Smooth muscle cell (in vitro differentiated cells): Measurements from ENCODE around the gene ASIC2. TPM values are rescaled to one million over a fixed set of nuclear protein-coding genes. Genes with fewer than 3 reads are reported as not detected.

Experiments used
- DNase-seq: peaks from one replicate; lab custom pipeline; 2025; ENCODE audit not compliant: unreplicated experiment; lab: John Stamatoyannopoulos, UW
- H2AFZ ChIP-seq: fragments of 200-600 bp; sonication (generic); 2 replicates; pipeline ENCODE4 v1.6.0; 2016; ENCODE audit warnings: antibody characterized with exemption, low read depth, mild to moderate bottlenecking
- H3F3A ChIP-seq: fragments of 200-600 bp; sonication (generic); 2 replicates; pipeline ENCODE4 v1.6.0; 2017; ENCODE audit warnings: antibody characterized with exemption, low read depth
- H3K27ac ChIP-seq: fragments of 200-600 bp; sonication (generic); 2 replicates; pipeline ENCODE4 v1.5.1; 2016; ENCODE audit warnings: low read depth, mild to moderate bottlenecking
- H3K27me3 ChIP-seq: fragments of 200-600 bp; sonication (generic); 2 replicates; pipeline ENCODE4 v1.6.1; 2016; ENCODE audit warnings: low read depth, mild to moderate bottlenecking
- H3K36me3 ChIP-seq: fragments of 200-600 bp; sonication (generic); 2 replicates; pipeline ENCODE4 v1.5.1; 2016; ENCODE audit warnings: low read depth
- H3K4me1 ChIP-seq: fragments of 200-600 bp; sonication (generic); 2 replicates; pipeline ENCODE4 v1.5.1; 2016; ENCODE audit warnings: low read depth
- H3K4me2 ChIP-seq: fragments of 200-600 bp; sonication (generic); 2 replicates; pipeline ENCODE4 v1.6.0; 2016; ENCODE audit warnings: mild to moderate bottlenecking
- H3K4me3 ChIP-seq: fragments of 200-600 bp; sonication (generic); 2 replicates; pipeline ENCODE4 v1.5.1; 2016; ENCODE audit warnings: mild to moderate bottlenecking
- H3K79me2 ChIP-seq: fragments of 200-600 bp; sonication (generic); 2 replicates; pipeline ENCODE4 v1.6.0; 2016; ENCODE audit warnings: low read depth, mild to moderate bottlenecking
- H3K9ac ChIP-seq: fragments of 200-600 bp; sonication (generic); 2 replicates; pipeline ENCODE4 v1.6.0; 2016; ENCODE audit warnings: low read depth
- H3K9me3 ChIP-seq: fragments of 200-600 bp; sonication (generic); replicated peaks from 2 replicates; pipeline ENCODE4 v1.5.1; 2016; ENCODE audit warnings: low read depth
- H4K20me1 ChIP-seq: fragments of 200-600 bp; sonication (generic); 2 replicates; pipeline ENCODE4 v1.6.0; 2016; ENCODE audit warnings: low read depth
- CTCF ChIP-seq: fragments of 200-600 bp; sonication (generic); IDR thresholded peaks from 2 replicates; pipeline ENCODE4 v1.5.1; 2017; ENCODE audit warnings: borderline replicate concordance, mild to moderate bottlenecking, antibody characterized with exemption; ENCODE audit not compliant: insufficient read depth, poor library complexity, severe bottlenecking
- WGBS: methylation state at CpG from one replicate; pipeline ENCODE4 v1.1.7; 2016; ENCODE audit warnings: low lambda C conversion rate; 5-methylcytosine and 5-hydroxymethylcytosine counted together
- polyA plus RNA-seq: library from polyadenylated mRNA; unstranded; fragments of >200 nt; fragmentation: Nextera tagmentation; extraction: Ambion mirVana; gene quantifications from 2 replicates; pipeline ENCODE4 v1.2.1, GENCODE V29; 2016
- total RNA-seq: library from RNA; depleted of rRNA; stranded (reverse); fragments of >200 nt; gene quantifications from 2 replicates; pipeline ENCODE4 v1.2.3, GENCODE V29; 2014

The ASIC2 gene
- total and polyA plus RNA-seq, 2 experiments from 2014 or later: 0.18 to 0.23 TPM

GRCh38 chr17:33214996-33215395 lies 78.1 kb downstream of the ASIC2 start:
- Histone ChIP-seq H3K4me1 (no peaks in the 10 kb centered on the region), H3K4me2 (no peak overlapping the region), H2AFZ (no peak overlapping the region), H3K79me2 (no peaks in the 10 kb centered on the region), H3K9ac (no peak overlapping the region), H3K4me3 (no peak overlapping the region), H3F3A (no peaks in the 10 kb centered on the region), H3K27ac (no peak overlapping the region), H3K9me3 (no peaks in the 10 kb centered on the region), H3K36me3 (no peaks in the 10 kb centered on the region), H4K20me1 (no peaks in the 10 kb centered on the region), H3K27me3 (peaks cover 5% of the 10 kb centered on the region)
- no peak for TF ChIP-seq CTCF
- DNase-seq: no peak
- WGBS: 88% methylated on average over 2 of the region's 2 CpGs

GRCh38 chr17:33210285-33210684 lies 82.8 kb downstream of the ASIC2 start:
- 74% methylated on average over 2 of the region's 2 CpGs for WGBS

GRCh38 chr17:33209671-33210070 lies 83.4 kb downstream of the ASIC2 start:
- Histone ChIP-seq H4K20me1 (no peaks in the 10 kb centered on the region), H2AFZ (no peak overlapping the region), H3K4me3 (no peak overlapping the region), H3K36me3 (no peaks in the 10 kb centered on the region), H3K79me2 (no peaks in the 10 kb centered on the region), H3K9me3 (no peaks in the 10 kb centered on the region), H3K9ac (no peak overlapping the region), H3K27ac (no peak overlapping the region), H3K4me2 (no peak overlapping the region), H3K27me3 (peaks cover 5% of the 10 kb centered on the region), H3K4me1 (no peaks in the 10 kb centered on the region), H3F3A (no peaks in the 10 kb centered on the region)
- 63% methylated on average over 2 of the region's 2 CpGs for WGBS
- TF ChIP-seq CTCF: no peak
- DNase-seq: no peak

More at GRCh38 chr17:33210285-33210684, 82.8 kb downstream of the ASIC2 start:
- no peak for DNase-seq
- Histone ChIP-seq H2AFZ (no peak overlapping the region), H3K9me3 (no peaks in the 10 kb centered on the region), H3F3A (no peaks in the 10 kb centered on the region), H3K27ac (no peak overlapping the region), H3K4me2 (no peak overlapping the region), H3K27me3 (peaks cover 5% of the 10 kb centered on the region), H4K20me1 (no peaks in the 10 kb centered on the region), H3K4me1 (no peaks in the 10 kb centered on the region), H3K79me2 (no peaks in the 10 kb centered on the region), H3K36me3 (no peaks in the 10 kb centered on the region), H3K4me3 (no peak overlapping the region), H3K9ac (no peak overlapping the region)
- TF ChIP-seq CTCF: no peak

DNA sequence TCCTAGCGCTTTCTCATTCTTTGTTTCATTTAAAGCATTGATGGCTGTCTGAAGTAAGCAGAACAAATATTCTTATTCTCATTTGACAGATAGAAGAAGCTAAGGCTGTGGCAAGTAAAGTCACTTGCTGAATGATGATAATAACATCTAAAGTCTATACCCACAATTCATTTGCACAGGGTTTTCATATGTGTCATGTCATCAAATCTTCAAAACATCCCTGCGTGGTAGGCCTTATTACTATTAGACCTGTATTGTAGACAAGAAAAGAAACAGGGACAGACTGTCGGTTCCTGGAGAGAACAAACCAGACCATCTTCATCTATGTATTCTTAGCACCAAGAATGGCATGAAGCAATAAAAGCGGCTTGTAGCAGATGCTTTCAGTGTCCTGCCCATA lies 85.9 kb downstream of the ASIC2 start:
- H2AFZ ChIP-seq: no peak overlapping the region
- H3K27me3 ChIP-seq: no peaks in the 10 kb centered on the region
- H3K4me2 ChIP-seq: no peak overlapping the region
- TF ChIP-seq CTCF: no peak
- WGBS: 91% methylated on average over 4 of the region's 4 CpGs
- H3K4me1 ChIP-seq: no peaks in the 10 kb centered on the region
- no peak overlapping the region for H3K27ac ChIP-seq
- H3K79me2 ChIP-seq: no peaks in the 10 kb centered on the region
- H3K9ac ChIP-seq: no peak overlapping the region
- no peaks in the 10 kb centered on the region for H3F3A ChIP-seq
- no peak for DNase-seq
- no peak overlapping the region for H3K4me3 ChIP-seq
- no peaks in the 10 kb centered on the region for H3K9me3 ChIP-seq
- no peaks in the 10 kb centered on the region for H4K20me1 ChIP-seq
- H3K36me3 ChIP-seq: no peaks in the 10 kb centered on the region
